22Rv1 (cell line): ENCODE measurements around the gene CIAO2B.

Source experiments
- H3K27ac ChIP-seq: fragments of 450-650 bp; 2 replicates; pipeline ENCODE4 v1.5.1; 2017
- CTCF ChIP-seq: fragments of 450-650 bp; IDR thresholded peaks from 2 replicates; pipeline ENCODE4 v1.5.1; 2017; ENCODE audit warnings: mild to moderate bottlenecking
- ZFX ChIP-seq: fragments of 450-650 bp; IDR thresholded peaks from 2 replicates; pipeline ENCODE4 v1.6.1; 2017; ENCODE audit warnings: antibody characterized with exemption, borderline replicate concordance

The CIAO2B gene

GRCh38 chr16:66920299-66920590 lies 14.0 kb downstream of the CIAO2B start:
- TF ChIP-seq ZFX (no peak), CTCF (no peak)
- no peak overlapping the region for H3K27ac ChIP-seq

- TF ChIP-seq CTCF (no peak), ZFX (no peak)
- no peak overlapping the region for H3K27ac ChIP-seq
Measured at GRCh38 chr16:66919569-66920298, 14.5 kb downstream of the CIAO2B start.

- no peak within 1 kb of the TSS for H3K27ac ChIP-seq
- TF ChIP-seq CTCF (no peak), ZFX (no peak)
Measured at GRCh38 chr16:66918803-66919568, 15.2 kb downstream of the CIAO2B start, which contains the start of gene CDH16. CDH16 (minus strand) TSS chr16:66918885; CDS start chr16:66918065, 820 bp downstream.

DNA sequence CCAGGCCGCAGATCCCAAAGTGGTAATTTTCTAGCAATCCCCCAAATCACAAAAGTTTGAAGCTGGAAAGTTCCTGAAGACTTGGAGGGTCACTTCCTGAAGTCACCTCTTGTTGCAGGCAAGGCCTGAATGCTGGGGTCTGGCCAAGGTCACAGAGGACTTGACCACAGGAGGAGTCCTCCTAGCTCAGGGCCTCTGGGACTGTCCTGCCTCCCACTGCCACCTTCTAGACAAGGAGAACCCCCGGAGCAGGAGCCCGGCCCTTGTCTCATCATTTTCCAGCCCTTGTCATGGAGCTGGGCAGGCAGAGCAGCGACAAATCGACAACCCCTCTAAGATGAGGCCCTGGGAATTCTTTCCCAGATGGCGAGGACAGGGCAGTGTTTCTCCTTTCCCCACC lies 15.8 kb downstream of the CIAO2B start:
- TF ChIP-seq ZFX, result no peak
- TF ChIP-seq CTCF, result no peak
- no peak overlapping the region for H3K27ac ChIP-seq

DNA sequence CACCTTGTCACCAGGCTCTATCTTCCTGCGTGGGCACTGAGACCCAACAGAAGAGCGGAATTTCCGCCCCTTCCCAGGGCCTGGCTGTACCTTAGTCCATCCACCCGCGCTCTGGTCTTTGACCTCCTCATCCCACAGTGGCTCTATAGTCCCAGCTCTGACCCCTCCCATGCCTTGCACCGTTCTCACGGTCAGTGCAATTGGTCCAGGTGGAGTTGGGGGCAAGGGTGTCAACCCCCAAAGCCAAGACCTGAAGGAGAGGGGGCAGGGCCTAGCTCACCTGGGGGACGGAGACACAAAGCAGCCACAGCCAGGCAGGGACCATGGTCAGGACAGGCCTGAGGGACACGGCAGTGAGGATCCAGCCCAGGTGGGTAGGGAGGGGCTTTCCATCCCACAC lies 16.5 kb downstream of the CIAO2B start:
- TF ChIP-seq ZFX (no peak), CTCF (no peak)
- H3K27ac ChIP-seq, result no peak overlapping the region

DNA sequence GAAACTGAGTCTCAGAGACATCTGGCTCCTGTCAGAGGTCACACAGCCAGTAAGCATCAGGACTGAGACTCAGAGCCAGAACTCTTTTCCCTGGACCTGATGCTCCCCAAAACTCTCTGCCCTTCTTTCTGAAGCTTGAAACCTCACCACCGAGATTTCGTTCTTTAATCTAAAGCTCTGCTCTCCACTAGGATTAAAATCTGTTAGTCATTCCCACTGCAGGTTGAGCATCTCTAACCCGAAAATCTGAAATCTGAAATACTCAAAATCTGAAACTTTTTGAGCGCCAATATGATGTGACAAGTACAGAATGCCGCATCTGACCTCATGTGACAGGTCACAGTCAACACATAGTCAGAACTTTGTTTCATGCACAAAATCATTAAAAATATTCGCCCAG lies 17.7 kb downstream of the CIAO2B start:
- TF ChIP-seq CTCF, result no peak
- TF ChIP-seq ZFX, result no peak
- no peak overlapping the region for H3K27ac ChIP-seq

GRCh38 chr16:66915041-66915440 lies 19.2 kb downstream of the CIAO2B start:
- H3K27ac ChIP-seq, result no peak overlapping the region

More at GRCh38 chr16:66915041-66915440, 19.2 kb downstream of the CIAO2B start:
- no peak for TF ChIP-seq CTCF
- TF ChIP-seq ZFX, result no peak
